ENCODE data around the gene CYP1A2.

CYP1A2 gene

DNA sequence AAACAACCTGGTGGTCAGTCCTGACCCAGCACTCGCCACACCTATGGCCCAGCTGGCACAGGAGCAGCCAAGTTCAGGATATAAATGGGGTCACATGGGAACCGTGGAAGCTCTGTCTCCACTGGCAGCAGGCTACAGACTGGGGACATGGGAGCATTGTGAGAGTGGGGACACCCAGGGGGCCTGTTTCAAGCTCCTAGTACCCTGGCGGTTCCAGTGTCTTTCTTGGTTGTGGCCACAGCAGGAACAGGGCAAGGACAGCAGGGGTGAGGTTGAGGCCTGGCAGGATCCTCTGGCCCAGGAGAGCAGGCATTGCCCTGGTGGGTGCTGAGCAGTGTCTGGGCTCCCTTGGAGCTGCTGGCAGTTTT is 35.1 kb downstream of the CYP1A2 start:
- TF ChIP-seq SIN3A (IDR thresholded peaks at IDR 0.05; ENCODE audit: borderline replicate concordance, insufficient read depth, low read length) (no peak), TAF1 (IDR thresholded peaks at IDR 0.05; ENCODE audit: borderline replicate concordance, insufficient read depth, low read length) (no peak), FOXP2 (optimal IDR thresholded peaks at IDR 0.05; ENCODE audit: borderline replicate concordance, extremely low read depth, extremely low read length, insufficient read depth) (no peak), POLR2AphosphoS5 (IDR thresholded peaks at IDR 0.05; ENCODE audit: low read depth, low read length) (no peak)
- TF ChIP-seq, protein P1, sequence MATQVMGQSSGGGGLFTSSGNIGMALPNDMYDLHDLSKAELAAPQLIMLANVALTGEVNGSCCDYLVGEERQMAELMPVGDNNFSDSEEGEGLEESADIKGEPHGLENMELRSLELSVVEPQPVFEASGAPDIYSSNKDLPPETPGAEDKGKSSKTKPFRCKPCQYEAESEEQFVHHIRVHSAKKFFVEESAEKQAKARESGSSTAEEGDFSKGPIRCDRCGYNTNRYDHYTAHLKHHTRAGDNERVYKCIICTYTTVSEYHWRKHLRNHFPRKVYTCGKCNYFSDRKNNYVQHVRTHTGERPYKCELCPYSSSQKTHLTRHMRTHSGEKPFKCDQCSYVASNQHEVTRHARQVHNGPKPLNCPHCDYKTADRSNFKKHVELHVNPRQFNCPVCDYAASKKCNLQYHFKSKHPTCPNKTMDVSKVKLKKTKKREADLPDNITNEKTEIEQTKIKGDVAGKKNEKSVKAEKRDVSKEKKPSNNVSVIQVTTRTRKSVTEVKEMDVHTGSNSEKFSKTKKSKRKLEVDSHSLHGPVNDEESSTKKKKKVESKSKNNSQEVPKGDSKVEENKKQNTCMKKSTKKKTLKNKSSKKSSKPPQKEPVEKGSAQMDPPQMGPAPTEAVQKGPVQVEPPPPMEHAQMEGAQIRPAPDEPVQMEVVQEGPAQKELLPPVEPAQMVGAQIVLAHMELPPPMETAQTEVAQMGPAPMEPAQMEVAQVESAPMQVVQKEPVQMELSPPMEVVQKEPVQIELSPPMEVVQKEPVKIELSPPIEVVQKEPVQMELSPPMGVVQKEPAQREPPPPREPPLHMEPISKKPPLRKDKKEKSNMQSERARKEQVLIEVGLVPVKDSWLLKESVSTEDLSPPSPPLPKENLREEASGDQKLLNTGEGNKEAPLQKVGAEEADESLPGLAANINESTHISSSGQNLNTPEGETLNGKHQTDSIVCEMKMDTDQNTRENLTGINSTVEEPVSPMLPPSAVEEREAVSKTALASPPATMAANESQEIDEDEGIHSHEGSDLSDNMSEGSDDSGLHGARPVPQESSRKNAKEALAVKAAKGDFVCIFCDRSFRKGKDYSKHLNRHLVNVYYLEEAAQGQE (IDR thresholded peaks at IDR 0.05; ENCODE audit: insufficient read depth in 1 of 2, low read depth in 2 of 2, low read length in 2 of 2) = no peak; a peak in 1 of 4 replicates

DNA sequence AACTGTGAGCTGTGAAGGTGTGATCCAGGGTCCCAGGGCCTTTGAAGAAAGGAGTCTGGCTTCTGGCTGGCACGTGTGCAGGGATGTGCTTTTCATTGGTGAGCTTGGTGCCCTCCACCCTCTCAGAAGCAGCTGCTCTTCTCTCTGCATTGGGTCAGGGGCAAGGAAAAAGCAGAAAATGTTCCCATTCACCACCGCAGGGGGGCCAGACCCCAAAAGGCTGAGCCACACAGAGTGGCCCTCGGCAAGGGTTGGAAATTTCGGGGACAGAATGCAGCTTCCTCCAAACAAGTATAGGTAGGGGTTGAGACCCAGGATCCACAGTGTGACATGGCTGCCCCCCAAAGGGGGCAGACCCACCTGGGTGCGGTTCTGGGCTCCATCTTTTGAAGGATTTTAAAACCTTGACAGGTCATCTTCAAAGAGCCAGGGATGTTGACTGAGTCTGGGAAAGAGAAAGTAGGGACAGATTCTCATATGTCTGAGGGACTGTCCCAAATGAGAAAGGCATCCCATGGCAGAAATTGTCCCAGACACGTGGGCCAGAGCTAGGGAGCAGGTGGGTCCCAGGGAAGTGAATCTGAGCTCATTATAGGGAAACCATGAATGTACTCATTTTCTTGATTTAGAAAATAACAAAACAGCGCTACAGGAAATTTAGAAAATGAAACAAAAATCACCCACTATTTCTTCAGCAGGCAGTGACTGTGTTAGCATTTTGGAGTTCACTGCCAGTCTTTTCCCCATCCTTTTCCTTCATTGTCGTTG is 36.0 kb downstream of the CYP1A2 start:
- TF ChIP-seq, protein P1 (IDR thresholded peaks at IDR 0.05; ENCODE audit: insufficient read depth in 1 of 2, low read depth in 2 of 2, low read length in 2 of 2) = no peak
- no peak for TF ChIP-seq POLR2AphosphoS5 (IDR thresholded peaks at IDR 0.05; ENCODE audit: low read depth, low read length)
- TF ChIP-seq SIN3A (IDR thresholded peaks at IDR 0.05; ENCODE audit: borderline replicate concordance, insufficient read depth, low read length) = no peak
- TF ChIP-seq FOXP2 (optimal IDR thresholded peaks at IDR 0.05; ENCODE audit: borderline replicate concordance, extremely low read depth, extremely low read length, insufficient read depth) = no peak
- no peak for TF ChIP-seq TAF1 (IDR thresholded peaks at IDR 0.05; ENCODE audit: borderline replicate concordance, insufficient read depth, low read length)

DNA sequence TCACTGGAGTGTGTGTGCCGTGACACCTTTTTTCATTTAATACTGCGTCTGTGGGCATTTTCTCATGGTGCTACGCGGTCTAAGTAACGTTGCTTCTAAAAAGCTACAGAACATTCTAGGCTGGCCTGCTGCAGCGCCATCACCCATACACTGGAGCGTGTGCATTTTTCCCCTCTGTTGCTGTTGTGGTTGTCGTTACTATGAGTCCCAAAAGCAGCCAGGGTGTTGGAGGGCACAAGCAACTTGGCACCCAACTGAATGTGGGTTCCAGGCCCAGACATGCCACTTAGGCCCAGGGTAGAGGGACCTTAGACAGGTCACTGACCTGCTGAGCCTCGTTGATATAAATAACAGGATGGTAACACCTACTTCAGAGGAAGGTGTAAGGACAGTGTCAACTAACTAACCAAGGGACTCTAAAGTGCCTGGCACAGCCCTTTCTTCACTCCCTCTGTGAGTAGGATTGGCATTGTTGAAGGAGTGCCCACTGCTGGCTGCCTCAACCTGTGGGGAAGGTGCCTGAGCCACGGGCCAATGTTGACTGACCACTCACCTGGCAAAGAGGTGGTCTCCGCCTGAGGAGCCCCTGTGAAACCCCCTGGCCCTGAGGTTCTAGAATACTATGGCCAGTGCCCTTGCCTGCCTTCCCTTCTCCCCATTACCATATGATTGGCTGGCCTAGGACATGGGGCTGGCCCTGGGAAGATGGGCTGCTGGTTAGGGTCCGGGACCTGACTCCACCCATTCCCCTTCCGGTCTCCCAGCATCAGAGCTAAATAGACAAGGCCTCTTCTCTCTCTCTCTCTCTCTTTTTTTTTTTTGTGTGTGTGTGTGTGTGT is 36.8 kb downstream of the CYP1A2 start:
- TF ChIP-seq TAF1 (IDR thresholded peaks at IDR 0.05; ENCODE audit: borderline replicate concordance, insufficient read depth, low read length) (no peak), POLR2AphosphoS5 (IDR thresholded peaks at IDR 0.05; ENCODE audit: low read depth, low read length) (no peak), SIN3A (IDR thresholded peaks at IDR 0.05; ENCODE audit: borderline replicate concordance, insufficient read depth, low read length) (no peak), FOXP2 (optimal IDR thresholded peaks at IDR 0.05; ENCODE audit: borderline replicate concordance, extremely low read depth, extremely low read length, insufficient read depth) (no peak)
- TF ChIP-seq, protein P1 (IDR thresholded peaks at IDR 0.05; ENCODE audit: insufficient read depth in 1 of 2, low read depth in 2 of 2, low read length in 2 of 2) = no peak

DNA sequence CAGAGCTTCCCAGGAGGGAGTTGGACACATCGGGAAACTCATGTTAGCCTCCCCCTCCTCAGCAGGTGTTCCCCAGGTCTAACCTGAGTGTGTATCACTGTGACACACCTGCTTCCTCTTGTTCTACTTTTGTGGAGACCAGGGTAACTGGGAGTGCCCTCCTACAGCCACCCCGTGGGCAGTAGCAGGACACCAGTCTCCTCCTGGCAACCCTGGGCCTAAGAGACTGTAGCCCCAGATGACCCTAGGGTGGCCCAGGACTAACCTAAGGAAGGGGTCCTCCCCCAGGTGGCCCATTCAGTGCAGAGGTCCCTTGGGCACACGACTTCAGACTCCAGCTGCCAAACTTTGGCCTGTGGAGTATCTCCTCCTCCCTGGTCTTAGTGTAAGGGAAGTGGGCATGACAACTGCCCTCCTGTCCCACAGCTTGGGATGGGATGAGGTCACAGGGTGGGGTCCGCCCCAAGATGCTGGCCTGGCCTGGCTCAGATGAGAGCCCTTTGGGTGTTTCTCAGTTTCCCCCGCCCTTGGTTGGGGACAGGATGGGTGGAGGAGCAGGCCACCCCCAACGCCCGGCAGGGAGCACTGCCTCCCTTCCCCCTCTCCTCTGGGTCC is 38.0 kb downstream of the CYP1A2 start:
- TF ChIP-seq SIN3A (IDR thresholded peaks at IDR 0.05; ENCODE audit: borderline replicate concordance, insufficient read depth, low read length) (no peak), TAF1 (IDR thresholded peaks at IDR 0.05; ENCODE audit: borderline replicate concordance, insufficient read depth, low read length) (no peak), FOXP2 (optimal IDR thresholded peaks at IDR 0.05; ENCODE audit: borderline replicate concordance, extremely low read depth, extremely low read length, insufficient read depth) (no peak), POLR2AphosphoS5 (IDR thresholded peaks at IDR 0.05; ENCODE audit: low read depth, low read length) (no peak)
- TF ChIP-seq, protein P1 (IDR thresholded peaks at IDR 0.05; ENCODE audit: insufficient read depth in 1 of 2, low read depth in 2 of 2, low read length in 2 of 2) = no peak

All from PFSK-1 (cell line).